DMS153 treated with DMSO at 0.1 percent for 48 hours (cell line): Measurements from ENCODE around the gene BTN3A1.
"Not testable (repeated sequence)": the region's sequence is repeated elsewhere in the genome, so short reads cannot be mapped to it uniquely, and the experiment has no call there.

Experiments
- DNase-seq: peaks from one replicate; lab custom pipeline; 2025; ENCODE audit not compliant: unreplicated experiment; lab: John Stamatoyannopoulos, UW

BTN3A1 gene

GRCh38 chr6:26439151-26440125 lies 37.4 kb downstream of the BTN3A1 start:
- DNase-seq, result no peak

- DNase-seq, result no peak
Observed at GRCh38 chr6:26440977-26441358, 38.9 kb downstream of the BTN3A1 start.

GRCh38 chr6:26441977-26442376 lies 39.9 kb downstream of the BTN3A1 start:
- no peak for DNase-seq

- no peak for DNase-seq
Observed at GRCh38 chr6:26445934-26446667, 44.0 kb downstream of the BTN3A1 start.

- no peak for DNase-seq
Observed at GRCh38 chr6:26447257-26447656, 45.2 kb downstream of the BTN3A1 start.

- DNase-seq, result no peak
Observed at GRCh38 chr6:26450240-26450639, 48.2 kb downstream of the BTN3A1 start.

GRCh38 chr6:26452631-26453235 lies 50.7 kb downstream of the BTN3A1 start:
- no peak for DNase-seq

GRCh38 chr6:26454631-26455030 lies 52.6 kb downstream of the BTN3A1 start:
- DNase-seq, result no peak

GRCh38 chr6:26455357-26455970 lies 53.4 kb downstream of the BTN3A1 start:
- no peak for DNase-seq

- DNase-seq, result no peak
Observed at GRCh38 chr6:26457264-26457805, 55.3 kb downstream of the BTN3A1 start.

GRCh38 chr6:26457806-26458688 lies 56.0 kb downstream of the BTN3A1 start, which contains the start of gene BTN2A1:
TSS of gene BTN2A1 (plus strand) at chr6:26457955. CDS start at chr6:26458637, 682 bp downstream.
- DNase-seq, result peak; percentile 72

- DNase-seq, result no peak
Observed at GRCh38 chr6:26459023-26459810, 57.1 kb downstream of the BTN3A1 start.

- not testable (repeated sequence) for DNase-seq
Observed at GRCh38 chr6:26461353-26461752, 59.3 kb downstream of the BTN3A1 start.

- no peak for DNase-seq
Observed at GRCh38 chr6:26464014-26464413, 61.9 kb downstream of the BTN3A1 start.

- no peak for DNase-seq
Observed at GRCh38 chr6:26464416-26465131, 62.5 kb downstream of the BTN3A1 start.
